IMR-90 (cell line): ENCODE data around the gene PRH1. TPM values are rescaled to one million over a fixed set of nuclear protein-coding genes. Genes with fewer than 3 reads are reported as not detected.

ENCODE experiments used
- ATAC-seq: fragments of 200-7000 bp; cut with Tn5 transposase; 2 replicates; pipeline ENCODE4 v1.9.1; 2020; ENCODE audit warnings: low read depth, mild to moderate bottlenecking, moderate library complexity
- BruUV-seq: library from RNA; stranded (reverse); fragments of 400-500 nt; replicated peaks from 2 replicates; lab custom pipeline; 2021; lab: Mats Ljungman, UMichigan
- CTCF ChIA-PET: fragments of 300-600 bp; formaldehyde crosslinking; extraction: SDS; loops from one replicate; lab custom pipeline; 2021; ENCODE audit warnings: antibody characterized with exemption; lab: Yijun Ruan, JAX
- POLR2A ChIA-PET: fragments of 300-600 bp; sonication (Branson Sonifier 250); formaldehyde crosslinking; loops from one replicate; lab custom pipeline; 2022; ENCODE audit warnings: antibody characterized with exemption; ENCODE audit not compliant: unreplicated experiment; lab: Charles Lee
- DNase-seq: peaks from one replicate; pipeline ENCODE4 v3.0.0; 2013
- H2AFZ ChIP-seq: replicated peaks from 2 replicates; pipeline ENCODE3; 2013; ENCODE audit warnings: low read length, mild to moderate bottlenecking; ENCODE audit not compliant: poor library complexity
- H2AK5ac ChIP-seq: 2 replicates; pipeline ENCODE4 v1.6.1; 2013; ENCODE audit warnings: low read depth, low read length, inconsistent platforms
- H2AK9ac ChIP-seq: replicated peaks from 2 replicates; pipeline ENCODE3; 2013; ENCODE audit warnings: mild to moderate bottlenecking, low read depth, low read length, moderate library complexity; ENCODE audit not compliant: poor library complexity
- H2BK120ac ChIP-seq: 2 replicates; pipeline ENCODE4 v1.6.1; 2013; ENCODE audit warnings: low read depth, low read length, inconsistent platforms
- H2BK15ac ChIP-seq: 3 replicates; pipeline ENCODE4 v1.6.1; 2013; ENCODE audit warnings: low read depth, low read length, inconsistent platforms
- H2BK20ac ChIP-seq: 2 replicates; pipeline ENCODE4 v1.6.1; 2013; ENCODE audit warnings: low read depth, mild to moderate bottlenecking, inconsistent platforms, low read length, moderate library complexity
- H2BK5ac ChIP-seq: 2 replicates; pipeline ENCODE4 v1.6.1; 2013; ENCODE audit warnings: mild to moderate bottlenecking, low read depth, low read length, inconsistent platforms; ENCODE audit not compliant: poor library complexity, severe bottlenecking
- H3K14ac ChIP-seq: replicated peaks from 2 replicates; pipeline ENCODE4 v1.6.1; 2013; ENCODE audit warnings: low read depth, low read length, inconsistent platforms
- H3K18ac ChIP-seq: 2 replicates; pipeline ENCODE4 v1.6.1; 2013; ENCODE audit warnings: low read depth, low read length, control low read depth
- H3K23ac ChIP-seq: 2 replicates; pipeline ENCODE4 v1.6.1; 2013; ENCODE audit warnings: low read depth, low read length, inconsistent platforms
- H3K27ac ChIP-seq: 2 replicates; pipeline ENCODE4 v1.5.1; 2013; ENCODE audit warnings: mild to moderate bottlenecking, control low read depth, low read length; ENCODE audit not compliant: insufficient read depth
- H3K27me3 ChIP-seq: 2 replicates; pipeline ENCODE4 v1.6.1; 2013; ENCODE audit warnings: low read length; ENCODE audit not compliant: control insufficient read depth, insufficient read depth
- H3K36me3 ChIP-seq: 2 replicates; pipeline ENCODE4 v1.6.1; 2013; ENCODE audit warnings: low read length, mixed read lengths; ENCODE audit not compliant: control insufficient read depth, insufficient read depth
- H3K4ac ChIP-seq: 2 replicates; pipeline ENCODE4 v1.6.1; 2013; ENCODE audit warnings: low read depth, low read length, inconsistent platforms
- H3K4me1 ChIP-seq: 2 replicates; pipeline ENCODE4 v1.6.1; 2013; ENCODE audit warnings: low read length, mixed read lengths; ENCODE audit not compliant: control insufficient read depth, insufficient read depth
- H3K4me2 ChIP-seq: 2 replicates; pipeline ENCODE4 v1.6.1; 2013; ENCODE audit warnings: low read depth, mild to moderate bottlenecking, control low read depth, low read length, moderate library complexity
- H3K4me3 ChIP-seq: 2 replicates; pipeline ENCODE4 v1.5.1; 2013; ENCODE audit warnings: low read depth, mild to moderate bottlenecking, control low read depth, low read length, moderate library complexity; ENCODE audit not compliant: insufficient read depth
- H3K56ac ChIP-seq: 2 replicates; pipeline ENCODE4 v1.6.1; 2013; ENCODE audit warnings: low read length, inconsistent platforms; ENCODE audit not compliant: insufficient read depth; ENCODE audit errors: extremely low read depth
- H3K79me1 ChIP-seq, 2 experiments: 2 replicates each; pipeline ENCODE4 v1.6.1; 2013; ENCODE audit warnings: low read length in 2 of 2, inconsistent platforms in 1 of 2, low read depth in 1 of 2
- H3K9ac ChIP-seq: 2 replicates; pipeline ENCODE4 v1.6.1; 2013; ENCODE audit warnings: low read depth, low read length, control low read depth
- H3K9me1 ChIP-seq: 2 replicates; pipeline ENCODE4 v1.6.1; 2013; ENCODE audit warnings: low read length, inconsistent platforms; ENCODE audit not compliant: insufficient read depth
- H3K9me3 ChIP-seq: 2 replicates; pipeline ENCODE4 v1.6.1; 2013; ENCODE audit warnings: low read length; ENCODE audit not compliant: control insufficient read depth, insufficient read depth
- H4K20me1 ChIP-seq: 2 replicates; pipeline ENCODE4 v1.6.1; 2013; ENCODE audit warnings: low read length, inconsistent platforms; ENCODE audit not compliant: insufficient read depth
- H4K5ac ChIP-seq: 2 replicates; pipeline ENCODE4 v1.6.1; 2013; ENCODE audit warnings: mild to moderate bottlenecking, low read depth, low read length, control low read depth
- H4K8ac ChIP-seq, 2 experiments: 2 replicates each; pipeline ENCODE4 v1.6.1; 2013; ENCODE audit warnings: low read depth in 2 of 2, low read length in 2 of 2, control low read depth in 1 of 2, inconsistent platforms in 1 of 2
- H4K91ac ChIP-seq: 2 replicates; pipeline ENCODE4 v1.6.1; 2013; ENCODE audit warnings: low read depth, low read length, inconsistent platforms; ENCODE audit not compliant: insufficient read depth
- CEBPB ChIP-seq: IDR thresholded peaks from 2 replicates; pipeline ENCODE4 v1.6.1; 2012; ENCODE audit warnings: low read depth, low read length, improper control_type of control experiment
- CHD1 ChIP-seq: IDR thresholded peaks from 2 replicates; pipeline ENCODE4 v1.6.1; 2012; ENCODE audit warnings: low read depth, low read length, improper control_type of control experiment
- CTCF ChIP-seq: conservative IDR thresholded peaks from 2 replicates; pipeline ENCODE4 v1.5.1; 2012; ENCODE audit warnings: mild to moderate bottlenecking, low read depth, low read length, improper control_type of control experiment
- ELK1 ChIP-seq: fragments of 150-350 bp; IDR thresholded peaks from 2 replicates; pipeline ENCODE4 v1.6.1; 2016; ENCODE audit warnings: low read depth, mild to moderate bottlenecking, low read length, moderate library complexity, borderline replicate concordance
- FOS ChIP-seq: fragments of 150-350 bp; IDR thresholded peaks from 2 replicates; pipeline ENCODE4 v1.6.1; 2016; ENCODE audit warnings: low read depth, low read length
- MAFK ChIP-seq: IDR thresholded peaks from 2 replicates; pipeline ENCODE4 v1.6.1; 2012; ENCODE audit warnings: low read depth, low read length, improper control_type of control experiment
- MAZ ChIP-seq: IDR thresholded peaks from 2 replicates; pipeline ENCODE4 v1.6.1; 2012; ENCODE audit warnings: low read depth, mild to moderate bottlenecking, low read length, improper control_type of control experiment, moderate library complexity, borderline replicate concordance
- MXI1 ChIP-seq: IDR thresholded peaks from 2 replicates; pipeline ENCODE4 v1.6.1; 2012; ENCODE audit warnings: low read depth, mild to moderate bottlenecking, low read length, moderate library complexity, borderline replicate concordance
- NFE2L2 ChIP-seq: fragments of 150-350 bp; IDR thresholded peaks from 2 replicates; pipeline ENCODE4 v1.6.1; 2016; ENCODE audit warnings: low read depth, mild to moderate bottlenecking, low read length
- POLR2A ChIP-seq: IDR thresholded peaks from 2 replicates; pipeline ENCODE4 v1.6.1; 2012; ENCODE audit warnings: mild to moderate bottlenecking, low read depth, low read length
- RCOR1 ChIP-seq: IDR thresholded peaks from 2 replicates; pipeline ENCODE4 v1.6.1; 2012; ENCODE audit warnings: mild to moderate bottlenecking, low read length, improper control_type of control experiment; ENCODE audit not compliant: insufficient replicate concordance
- RFX5 ChIP-seq: IDR thresholded peaks from 2 replicates; pipeline ENCODE4 v1.8.0; 2012; ENCODE audit warnings: low read depth, mild to moderate bottlenecking, low read length, moderate library complexity
- SMC3 ChIP-seq: fragments of 150-350 bp; IDR thresholded peaks from 2 replicates; pipeline ENCODE4 v1.6.1; 2016; ENCODE audit warnings: low read depth, mild to moderate bottlenecking, antibody characterized with exemption, low read length, moderate library complexity
- USF2 ChIP-seq: fragments of 150-350 bp; IDR thresholded peaks from 2 replicates; pipeline ENCODE4 v1.6.1; 2017; ENCODE audit warnings: mild to moderate bottlenecking, antibody characterized with exemption, low read length, low read depth
- WGBS, 2 experiments: methylation state at CpG; one replicate each; pipeline versions ENCODE4 v1.1.5 to v1.1.7; 2013; ENCODE audit warnings: missing lambda C conversion rate in 2 of 2; ENCODE audit not compliant: insufficient read length in 1 of 2; ENCODE audit errors: extremely low coverage in 2 of 2; 5-methylcytosine and 5-hydroxymethylcytosine counted together
- dilution Hi-C: fragments of 300-500 bp; cut with HindIII; formaldehyde crosslinking; loops from one replicate; pipeline ENCODE4 v1.14.3; 2018; ENCODE audit warnings: low sequenced_read_pairs; ENCODE audit not compliant: unreplicated experiment
- in situ Hi-C: fragments of 300-500 bp; cut with MboI; formaldehyde crosslinking; loops from 3 replicates; pipeline ENCODE4 v1.14.3; 2019; ENCODE audit warnings: low sequenced_read_pairs, inconsistent platforms, mixed read lengths
- intact Hi-C: fragments of 100-400 bp; cut with micrococcal nuclease; formaldehyde crosslinking; loops from 2 replicates; pipeline ENCODE4 v1.10.0; 2022
- polyA plus RNA-seq, 3 experiments: library from polyadenylated mRNA; depleted of rRNA; stranded (reverse); fragments of >200 nt; gene quantifications; 2 replicates each; pipeline ENCODE4 v1.2.3, GENCODE V29; 2012; ENCODE audit warnings: low replicate concordance in 1 of 3
- total RNA-seq: library from RNA; depleted of rRNA; stranded (reverse); fragments of >200 nt; gene quantifications from 2 replicates; pipeline ENCODE4 v1.2.3, GENCODE V29; 2012

The PRH1 gene
- total and polyA plus RNA-seq, 2 of the 4 experiments (the other 2 are of a cell fraction) = 3.0 to 18.8 TPM

- Histone ChIP-seq H2BK15ac (no peak within 1 kb of the TSS), H3K9me1 (peaks cover 7% of the 10 kb centered on the region; the same call in 1 of the 2 replicates), H2AK5ac (no peak within 1 kb of the TSS), H3K9ac (no peak within 1 kb of the TSS), H2BK120ac (no peak within 1 kb of the TSS), H4K91ac (no peak within 1 kb of the TSS), H3K27me3 (no peaks in the 10 kb centered on the region), H3K56ac (no peak within 1 kb of the TSS), H3K4ac (no peak within 1 kb of the TSS), H3K4me2 (no peak within 1 kb of the TSS), H2BK5ac (no peak within 1 kb of the TSS), H3K9me3 (no peaks in the 10 kb centered on the region), H3K4me1 (no peaks in the 10 kb centered on the region), H3K27ac (no peak within 1 kb of the TSS), H3K18ac (no peak within 1 kb of the TSS), H3K79me1 (0 out of 4 replicates have a peak, but pooled peaks cover 0 to 6% of the 10 kb centered on the region in 2 experiments), H2AFZ (no peak within 1 kb of the TSS), H4K20me1 (no peaks in the 10 kb centered on the region), H4K5ac (no peak within 1 kb of the TSS), H4K8ac (no peak within 1 kb of the TSS), H2AK9ac (no peak within 1 kb of the TSS), H2BK20ac (no peak within 1 kb of the TSS), H3K36me3 (no peaks in the 10 kb centered on the region), H3K4me3 (no peak within 1 kb of the TSS), H3K14ac (no peak within 1 kb of the TSS), H3K23ac (no peak within 1 kb of the TSS)
- dilution Hi-C loops = no loop called here
- TF ChIP-seq CHD1 (no peak), RCOR1 (no peak), CEBPB (no peak), RFX5 (no peak), USF2 (no peak), FOS (no peak), POLR2A (no peak), NFE2L2 (no peak), MAZ (no peak), SMC3 (no peak), MXI1 (no peak), CTCF (no peak), MAFK (no peak), ELK1 (no peak)
- DNase-seq (no peak), ATAC-seq (no peak)
- no TSS peak for BruUV-seq
- CTCF ChIA-PET = interaction anchor here (1.5 kb wide), 1 partner anchor 14 kb away, joined by 3 read pairs; no protein-coding TSS in a partner anchor
- intact Hi-C loops = no loop called here
- no CpG with 5 or more reads among the region's 4 CpGs for WGBS, 2 experiments
- POLR2A ChIA-PET = no interaction called here
- in situ Hi-C loops = no loop called here
Observed at GRCh38 chr12:10849425-10849878, 34.6 kb downstream of the PRH1 start, which contains the start of gene PRR4. PRR4 (minus strand) TSS chr12:10849475; CDS start chr12:10849437, 38 bp downstream.
